Peyer's patch (tissue), 4 donors: ENCODE data around the gene MIA2.

Experiments
- CTCF ChIP-seq, 6 experiments: fragments of 450-650 bp in 4 of 6; fragments of 200-600 bp in 2 of 6; sonication (generic) in 1 of 6; IDR thresholded peaks; one replicate each; pipeline ENCODE4 v1.5.1; 2017 to 2019; ENCODE audit warnings: antibody characterized with exemption in 6 of 6, mild to moderate bottlenecking in 3 of 6, moderate library complexity in 1 of 6
- POLR2A ChIP-seq, 2 donors: fragments of 450-650 bp; IDR thresholded peaks; one replicate each; pipeline ENCODE4 v1.5.1; 2017; ENCODE audit warnings: antibody characterized with exemption in 2 of 2, mild to moderate bottlenecking in 2 of 2, moderate library complexity in 2 of 2

- TF ChIP-seq CTCF (IDR thresholded peaks at IDR 0.05) (no peak), POLR2A (IDR thresholded peaks at IDR 0.05) (no peak)
These were observed 32.8 kb downstream of the MIA2 start for GRCh38 chr14:39266525-39266870.
